Fibroblast of upper back skin (primary cell): Measurements from ENCODE around the gene CAPN14.

Experiments
- DNase-seq: peaks from one replicate; pipeline ENCODE4 v3.0.0-alpha.2; 2013

Gene CAPN14

DNA sequence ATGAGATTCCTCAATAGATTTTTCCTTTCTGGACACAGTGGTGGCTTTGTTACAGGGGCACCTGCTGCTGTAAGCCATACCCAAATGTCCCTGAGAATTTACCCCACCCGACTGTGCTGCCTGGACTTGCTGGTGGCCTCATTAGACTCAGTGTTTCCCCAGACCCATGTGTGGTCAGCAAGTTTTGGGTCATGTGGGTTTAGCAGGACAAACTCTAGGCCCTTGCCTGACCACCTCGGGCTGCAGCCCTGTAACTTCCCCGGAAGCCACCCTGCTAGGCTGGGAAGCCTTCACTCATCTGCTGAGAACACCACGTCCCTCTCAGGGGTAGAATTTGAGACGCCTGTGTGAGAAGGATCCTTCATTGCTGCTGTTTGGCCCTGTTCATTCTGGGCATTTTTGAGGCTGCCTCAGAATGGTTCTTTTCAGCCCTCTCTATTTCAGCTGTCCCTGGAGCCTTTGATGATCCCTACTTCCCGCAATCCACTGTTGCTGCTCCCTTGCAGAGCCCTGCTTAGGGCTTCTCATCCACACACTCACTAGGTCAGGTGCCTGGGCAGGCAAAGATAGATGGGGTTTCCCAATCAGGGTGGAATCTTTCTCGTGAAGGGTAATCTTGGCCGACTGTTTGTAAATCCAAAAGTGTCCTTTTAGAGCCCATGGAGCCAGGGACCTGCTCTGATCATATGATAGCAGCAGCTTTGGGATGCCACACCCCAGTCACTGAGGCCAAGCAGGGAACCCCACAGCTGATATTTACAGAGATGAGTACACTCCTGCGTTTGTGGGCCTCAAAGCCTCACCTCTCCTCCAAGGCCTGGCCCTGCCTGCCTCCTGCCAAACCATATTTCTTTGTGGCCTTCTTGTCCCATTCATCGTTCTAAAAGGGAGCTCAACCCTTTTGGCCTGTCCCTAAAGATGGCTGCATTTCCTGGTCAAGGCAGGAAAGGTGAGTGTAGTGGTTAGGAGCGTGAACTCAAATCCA, 23.4 kb upstream of the CAPN14 start:
- no peak for DNase-seq

DNA sequence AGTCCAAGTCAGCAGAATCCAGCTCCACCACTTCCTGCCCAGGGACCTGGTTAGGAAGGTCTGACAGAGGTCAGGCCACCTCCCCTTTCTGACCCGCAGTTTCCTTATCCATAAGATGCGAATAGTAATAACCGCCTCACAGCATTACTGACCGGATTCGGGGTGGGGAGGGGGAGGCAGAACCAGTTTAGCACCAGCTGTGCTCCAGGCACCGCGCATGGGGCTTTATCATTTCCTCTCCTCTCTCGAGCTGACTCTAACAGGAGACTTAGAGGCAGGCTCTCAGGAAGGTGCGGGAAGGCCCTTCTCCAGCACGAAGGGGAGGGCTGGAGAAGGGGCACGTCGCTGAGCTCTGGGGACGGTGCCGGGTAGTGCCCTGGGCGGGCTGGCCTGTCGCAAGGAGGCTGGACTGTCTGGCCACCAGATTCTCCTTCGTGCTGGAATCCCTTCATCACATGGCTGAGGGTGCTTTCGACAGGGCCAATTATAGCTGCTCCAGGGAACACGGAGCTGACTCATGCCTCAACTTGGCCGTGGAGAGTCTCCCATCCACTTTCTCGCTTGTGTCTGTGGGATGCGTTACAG, 22.4 kb upstream of the CAPN14 start:
- DNase-seq: peak; percentile 49

DNA sequence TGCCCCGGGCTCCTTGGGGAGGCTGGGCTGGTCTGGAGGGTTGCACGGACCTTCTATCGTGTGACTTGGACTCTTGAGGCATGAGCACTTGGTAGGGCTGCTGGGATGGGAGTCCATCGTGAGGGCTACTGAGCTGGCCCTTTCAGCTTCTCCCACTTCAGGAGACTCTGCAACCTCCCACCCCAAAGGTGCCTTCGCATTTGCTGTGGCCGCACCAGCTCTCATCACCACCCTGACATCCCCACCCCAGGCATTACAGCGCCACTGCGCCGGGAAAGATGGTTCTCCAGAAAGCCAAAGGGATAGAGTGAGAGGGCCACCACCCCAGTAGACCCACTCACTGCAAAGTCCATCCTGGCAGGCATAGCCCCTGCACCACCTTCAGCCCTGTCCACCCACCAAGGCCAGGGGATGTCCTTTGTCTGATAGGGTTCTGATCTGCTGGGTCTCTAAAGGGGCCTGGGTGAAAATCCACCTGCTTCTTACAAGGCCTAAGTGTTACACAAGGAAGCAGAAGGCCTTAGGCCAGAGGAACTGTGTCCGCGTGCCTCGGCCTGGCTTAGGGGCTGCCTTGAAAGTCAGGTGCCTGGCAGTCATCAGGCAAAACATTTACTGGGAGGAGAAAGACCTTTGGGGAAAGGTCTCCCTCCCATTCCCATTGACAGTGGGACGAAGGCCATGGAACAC, 21.7 kb upstream of the CAPN14 start:
- no peak for DNase-seq

DNA sequence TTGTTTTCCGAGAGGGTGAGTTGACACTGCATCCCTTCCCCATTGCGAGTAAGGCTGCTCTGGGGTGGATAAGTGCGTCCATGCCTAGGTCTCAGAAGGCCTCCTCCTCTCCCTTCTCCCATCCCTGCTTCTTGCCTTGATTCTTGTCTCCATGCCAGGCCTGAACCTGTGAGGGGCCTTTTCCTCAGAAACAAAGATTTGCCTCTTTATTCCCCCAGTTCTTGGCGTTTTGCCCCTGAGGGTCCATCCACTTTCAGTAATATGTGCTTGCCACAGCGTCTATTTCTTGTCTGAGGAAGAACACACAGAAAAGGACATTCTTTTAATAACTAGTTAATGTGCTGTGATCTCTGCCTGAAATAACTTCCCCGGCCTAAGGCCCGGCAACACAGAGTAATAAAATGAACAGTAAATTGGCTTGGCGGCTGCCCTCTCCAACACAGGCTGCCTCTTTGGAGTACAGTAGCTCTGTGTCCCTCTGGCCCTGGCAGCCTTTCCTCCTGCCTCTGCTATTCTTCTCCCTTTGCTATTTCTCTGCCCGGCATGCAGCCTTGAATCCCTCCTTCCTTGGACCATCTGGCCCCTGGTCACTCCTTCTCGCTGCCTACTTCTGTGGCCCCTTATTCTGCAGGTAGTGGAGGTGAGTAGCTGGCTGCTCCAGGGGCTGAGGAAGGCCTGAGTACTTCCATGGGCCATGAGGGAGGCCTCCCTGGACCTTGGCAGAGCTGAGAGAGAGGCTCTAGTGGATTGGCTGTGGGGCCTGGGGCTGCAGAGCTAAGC, 21.0 kb upstream of the CAPN14 start:
- no peak for DNase-seq

DNA sequence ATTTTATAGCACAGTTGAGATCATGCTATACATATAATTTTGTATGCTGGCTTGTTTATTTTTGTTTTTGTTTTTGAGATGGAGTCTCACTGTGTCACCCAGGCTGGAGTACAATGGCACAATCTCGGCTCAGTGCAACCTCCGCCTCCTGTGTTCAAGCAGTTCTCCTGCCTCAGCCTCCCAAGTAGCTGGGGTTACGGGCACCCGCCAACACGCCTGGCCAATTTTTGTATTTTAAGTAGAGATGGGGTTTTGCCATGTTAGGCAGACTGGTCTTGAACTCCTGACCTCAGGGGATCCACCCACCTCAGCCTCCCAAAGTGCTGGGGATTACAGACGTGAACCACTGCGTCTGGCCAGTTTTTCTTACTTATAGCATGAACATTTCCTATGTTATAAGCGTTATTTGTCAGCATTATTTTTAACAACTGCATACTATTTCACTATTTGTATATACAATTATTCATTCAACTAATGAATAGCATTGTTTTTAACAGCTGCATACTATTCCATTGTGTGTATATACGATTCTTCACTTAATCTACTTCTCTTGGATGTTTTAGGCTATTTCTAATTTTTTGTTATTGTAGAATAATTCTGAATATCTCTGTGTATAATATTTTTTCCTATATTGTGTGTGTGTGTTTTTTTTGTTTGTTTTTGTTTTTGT, 20.2 kb upstream of the CAPN14 start:
- no peak for DNase-seq

DNA sequence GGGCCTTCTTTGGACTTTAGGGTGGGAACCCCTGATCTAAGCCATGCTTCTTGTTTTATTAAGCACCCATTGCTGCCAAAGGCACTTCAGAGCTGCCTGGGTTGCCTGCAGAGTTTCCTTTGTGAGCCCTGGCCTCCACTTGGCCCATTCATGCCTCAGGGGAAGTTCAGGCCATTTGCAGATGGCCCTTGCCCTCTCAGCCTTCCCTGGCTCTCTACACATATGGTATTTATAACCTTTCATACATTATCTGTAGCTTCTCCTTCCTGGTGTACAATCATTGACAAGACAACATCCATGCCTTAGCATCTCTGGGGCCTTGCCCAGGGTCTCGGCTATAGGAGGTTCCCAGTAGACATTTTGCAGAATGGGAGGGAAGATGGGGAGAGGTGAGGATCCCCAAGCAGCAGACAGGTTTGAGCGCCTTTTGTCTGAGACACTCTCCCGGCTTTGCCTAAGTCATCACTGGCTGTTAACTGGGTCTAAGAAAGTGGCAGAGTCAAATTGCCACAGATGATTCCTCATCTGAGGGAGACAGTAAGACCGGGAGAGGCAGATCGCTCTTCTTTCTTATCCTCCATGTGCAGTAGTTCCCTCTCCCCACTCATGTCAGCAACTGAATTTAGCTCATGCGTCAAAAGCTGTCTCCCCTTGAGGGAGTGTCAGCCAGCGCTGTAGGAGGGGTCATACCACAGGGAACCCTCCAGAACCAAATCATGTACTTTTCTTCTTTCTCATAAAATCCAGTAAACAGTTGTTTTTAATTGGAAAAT, 19.3 kb upstream of the CAPN14 start:
- DNase-seq: no peak

DNA sequence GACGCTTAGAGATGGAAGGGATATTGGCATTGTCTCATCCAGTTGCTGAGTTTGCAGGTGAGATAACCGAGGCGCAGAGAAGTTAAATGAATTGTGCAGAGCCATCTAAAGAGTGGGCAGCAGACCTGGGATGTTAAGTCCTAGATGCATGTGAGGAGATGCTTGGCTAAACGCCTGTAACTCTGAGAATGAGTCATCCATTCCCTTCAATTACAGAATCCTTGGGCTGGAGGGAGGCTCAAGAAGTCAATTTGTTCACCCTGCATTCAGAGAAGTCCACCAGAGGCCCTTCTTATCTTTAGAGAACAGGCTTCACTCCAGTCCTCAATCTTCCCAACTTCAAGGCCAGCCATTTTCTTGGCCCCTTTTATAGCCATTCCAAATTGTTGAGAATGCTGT, 18.2 kb upstream of the CAPN14 start:
- peak; percentile 89 for DNase-seq

DNA sequence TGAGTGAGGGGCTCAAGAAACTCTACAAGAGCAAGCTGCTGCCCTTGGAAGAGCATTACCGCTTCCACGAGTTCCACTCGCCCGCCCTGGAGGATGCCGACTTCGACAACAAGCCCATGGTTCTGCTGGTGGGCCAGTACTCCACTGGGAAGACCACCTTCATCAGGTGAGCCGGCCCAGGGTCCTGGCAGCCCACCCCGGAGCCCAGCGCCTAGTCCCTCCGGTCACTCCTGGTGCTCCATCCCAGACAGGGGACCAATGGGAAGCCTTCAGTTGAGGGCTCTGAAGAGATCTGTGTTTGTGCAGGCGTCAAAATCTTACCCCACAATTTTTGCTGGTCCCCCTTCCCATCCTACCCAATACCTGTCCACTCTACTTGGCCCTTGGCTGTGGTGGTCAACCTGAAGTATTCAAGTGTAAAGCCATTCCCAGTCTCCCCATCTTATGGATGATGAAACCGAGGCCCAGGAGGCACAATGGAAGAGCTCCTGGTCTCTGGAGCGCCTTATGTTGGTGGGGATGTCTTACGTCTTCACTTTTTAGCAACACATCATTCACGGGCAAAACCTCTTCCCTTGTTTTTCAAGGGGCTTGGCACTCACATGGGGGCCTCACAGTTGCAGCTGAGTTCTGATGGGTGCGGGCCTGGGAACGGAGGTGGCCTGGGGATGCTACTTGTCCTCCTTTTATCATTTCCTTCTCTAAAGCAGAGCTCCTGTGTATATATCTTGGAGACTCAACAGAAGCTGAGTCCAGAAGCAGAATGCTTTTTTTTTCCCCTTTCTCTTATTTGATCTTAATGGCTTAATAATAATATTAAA, 17.6 kb upstream of the CAPN14 start:
- no peak for DNase-seq

DNA sequence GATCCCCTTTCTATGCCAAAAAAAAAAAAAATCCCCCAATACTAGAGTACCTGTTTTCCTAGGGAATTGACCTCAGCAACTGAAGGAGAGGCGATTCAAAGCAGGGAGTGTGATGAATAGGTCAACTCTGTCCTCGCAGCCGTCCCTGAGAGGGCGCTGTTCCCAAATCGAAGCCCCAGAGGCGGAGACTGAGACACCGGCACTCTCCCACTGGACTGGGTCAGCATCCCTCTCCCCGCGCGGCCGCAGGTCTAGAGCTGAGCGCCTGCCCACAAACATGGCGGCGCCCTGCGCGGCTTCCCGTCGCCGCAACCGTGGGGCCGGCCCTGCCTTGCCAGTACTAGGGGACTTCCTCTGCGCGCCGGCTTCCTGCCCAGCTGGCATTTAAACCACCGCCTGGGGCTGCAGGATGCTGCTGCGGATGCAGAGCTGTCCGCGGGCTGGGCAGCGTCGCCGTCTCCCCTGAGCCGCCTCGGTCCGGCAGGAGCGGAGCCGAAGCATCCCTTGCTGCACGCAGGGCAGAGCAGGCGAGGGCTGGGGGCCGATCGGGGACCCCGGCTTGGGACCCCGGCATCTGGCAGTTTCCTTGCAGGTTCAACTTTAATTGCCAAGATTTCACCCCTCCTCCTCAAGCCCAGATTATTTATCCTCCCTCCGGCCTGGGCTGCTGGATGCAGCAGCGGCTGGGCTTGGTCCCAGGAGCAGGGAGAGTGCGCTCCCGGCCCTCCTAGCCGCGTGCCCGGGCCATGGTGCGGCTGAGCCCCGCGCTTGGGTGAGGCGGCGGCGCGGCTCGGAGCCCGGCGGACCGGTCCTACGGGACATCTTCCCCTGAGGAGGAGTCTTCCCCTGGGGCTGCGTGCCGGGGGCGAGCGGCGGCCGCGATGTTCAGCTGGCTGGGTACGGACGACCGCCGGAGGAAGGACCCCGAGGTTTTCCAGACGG, 16.7 kb upstream of the CAPN14 start, which contains the start of gene EHD3:
Gene EHD3, plus strand, starts transcription at position 412 of the 942 bp plus-strand sequence. Its CDS starts 470 bp downstream, at position 882.
- DNase-seq: peak; percentile 90

DNA sequence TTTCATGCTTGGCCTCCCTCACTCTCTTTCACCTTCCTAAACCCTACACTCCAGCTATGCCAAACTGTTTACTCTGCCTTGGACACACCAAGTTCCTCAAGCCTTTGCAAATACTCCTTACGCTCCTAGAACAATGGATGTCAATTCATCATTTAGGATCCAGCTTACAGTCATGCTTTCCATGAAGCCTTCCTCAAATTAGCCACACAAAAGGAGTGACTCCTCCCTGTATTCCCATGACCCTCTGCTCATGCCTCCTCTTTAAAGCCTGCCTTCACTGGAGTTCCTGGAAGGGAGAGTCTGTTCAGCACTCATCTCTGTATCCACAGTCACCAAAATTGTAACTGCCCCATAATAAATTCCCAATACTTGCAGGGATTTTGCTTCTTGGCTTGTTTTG, 15.9 kb upstream of the CAPN14 start:
- no peak for DNase-seq

DNA sequence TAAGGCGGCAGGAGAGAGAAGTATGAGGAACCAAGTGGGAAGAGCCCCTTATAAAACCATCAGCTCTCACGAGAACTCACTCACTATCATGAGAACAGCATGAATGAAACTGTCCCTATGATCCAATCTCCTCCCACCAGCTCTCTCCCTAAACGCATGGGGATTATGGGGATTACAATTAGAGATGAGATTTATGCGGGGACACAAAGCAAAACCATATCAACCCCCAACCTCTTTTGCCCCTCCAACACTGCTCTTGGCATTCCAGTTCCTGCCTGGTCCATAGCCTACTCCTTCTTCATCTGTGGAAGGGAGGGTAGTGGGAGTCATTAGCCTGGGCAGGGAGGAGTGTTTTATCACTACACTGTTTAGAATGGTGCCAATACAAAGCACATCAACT, 15.3 kb upstream of the CAPN14 start:
- no peak for DNase-seq

DNA sequence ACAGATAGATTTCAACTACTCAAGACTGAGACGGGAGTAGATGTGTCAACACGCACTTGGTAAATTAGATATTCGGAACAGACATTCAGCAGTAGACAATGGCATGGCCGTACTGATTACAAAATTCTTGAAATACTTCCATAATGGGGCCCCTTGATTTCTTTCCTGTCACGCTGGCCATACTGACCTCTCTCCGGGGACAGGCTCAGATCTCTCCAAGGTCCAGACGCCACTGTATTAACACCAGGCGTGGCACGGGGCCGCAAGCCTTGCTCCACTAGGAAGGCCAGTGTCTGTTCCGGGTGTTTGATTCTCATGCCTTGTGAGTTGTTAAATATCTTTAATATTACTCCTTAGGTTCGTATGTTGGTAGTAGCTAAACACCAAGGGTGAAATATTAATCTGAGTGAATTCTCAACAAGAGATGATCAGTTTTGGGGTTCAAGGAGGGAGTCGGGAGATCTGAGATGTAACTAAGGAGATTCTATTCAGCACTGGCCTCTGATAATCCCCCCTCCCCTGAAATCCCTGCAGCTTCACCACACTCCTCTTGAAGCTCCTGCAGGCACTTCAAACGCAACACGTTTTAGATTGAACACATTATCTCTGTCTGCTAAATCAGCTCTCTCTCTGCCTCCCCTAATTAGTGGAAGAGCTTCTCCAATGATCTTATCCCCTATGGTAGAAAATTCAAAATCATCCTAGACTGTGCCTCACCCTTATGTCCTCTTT, 14.4 kb upstream of the CAPN14 start:
- no peak for DNase-seq

DNA sequence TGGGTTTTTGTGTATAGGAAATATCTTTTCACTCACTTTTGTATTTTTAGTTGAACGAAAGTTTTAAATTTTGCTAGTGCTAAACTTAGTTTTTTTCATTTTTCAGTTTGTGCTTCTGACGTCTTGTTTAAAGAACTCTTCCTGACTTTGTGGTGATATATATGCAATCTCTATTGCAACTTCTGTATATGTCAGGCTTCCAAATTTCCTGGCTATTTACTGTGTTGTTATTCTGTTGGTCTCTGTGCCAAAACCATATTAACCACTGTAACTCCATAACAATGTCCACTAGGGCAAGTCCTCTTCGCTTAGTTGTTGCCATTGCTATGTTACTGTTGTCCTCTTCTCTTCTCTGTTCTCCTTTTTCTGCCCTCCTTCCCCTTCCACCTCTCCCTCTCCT, 13.4 kb upstream of the CAPN14 start:
- no peak for DNase-seq

DNA sequence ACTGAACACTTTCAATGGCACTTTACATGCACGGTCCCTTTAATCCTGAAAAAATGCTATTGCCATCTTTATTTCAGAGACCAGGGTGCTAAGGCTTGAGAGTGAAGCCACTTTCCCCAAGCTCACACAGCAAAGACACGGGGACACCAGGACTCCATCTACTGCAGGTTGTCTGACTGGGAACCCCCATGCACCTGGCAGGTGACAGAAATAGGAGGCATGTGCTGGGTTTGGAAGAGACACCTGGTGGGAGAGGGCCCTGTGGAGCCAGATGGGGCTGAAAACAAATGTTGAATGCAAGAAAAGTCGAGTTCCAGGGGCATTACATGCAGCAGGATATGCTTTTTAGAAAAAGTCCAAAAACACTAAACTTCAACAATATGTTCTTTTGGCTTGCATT, 11.4 kb upstream of the CAPN14 start:
- DNase-seq: no peak

DNA sequence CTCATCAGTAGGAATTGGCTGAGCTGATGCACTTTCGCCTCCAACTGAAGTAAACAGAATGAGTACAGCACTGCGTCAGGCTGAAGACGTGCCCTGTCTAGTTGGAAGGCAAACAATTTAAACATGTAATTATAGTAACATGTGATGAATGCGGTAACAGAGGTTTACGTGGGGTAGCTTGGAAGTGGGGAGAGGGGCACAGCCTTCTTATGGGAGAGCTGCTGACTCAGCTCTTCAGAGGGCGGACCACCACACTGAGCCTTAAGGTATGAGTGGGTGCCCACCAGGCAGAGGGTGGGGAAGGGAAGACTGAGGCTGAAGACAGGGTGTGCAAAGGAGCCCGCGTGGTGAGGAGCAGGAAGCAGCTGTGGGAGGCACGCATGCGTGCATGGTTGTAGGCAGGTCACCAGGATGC, 10.4 kb upstream of the CAPN14 start:
- DNase-seq: no peak

DNA sequence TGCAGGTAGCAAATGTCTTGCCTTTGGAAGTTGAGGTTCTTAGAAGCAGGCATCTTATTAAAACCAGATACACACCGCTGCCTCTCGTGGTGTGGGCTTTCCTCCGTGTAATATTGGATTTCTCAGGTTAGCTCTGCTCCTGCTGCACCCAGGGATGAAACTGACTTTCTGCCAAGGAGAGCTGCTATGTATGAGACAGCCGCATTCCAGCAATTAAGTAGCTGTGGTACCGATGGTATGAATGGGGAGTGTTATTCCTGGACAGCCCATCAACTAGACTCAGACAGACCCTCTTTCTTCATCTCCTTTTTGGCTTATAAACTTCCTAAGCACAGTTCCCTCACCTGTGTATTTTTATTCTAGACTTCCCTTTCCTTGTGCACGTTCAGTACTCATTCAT, 9.8 kb upstream of the CAPN14 start:
- DNase-seq: peak; percentile 15

DNA sequence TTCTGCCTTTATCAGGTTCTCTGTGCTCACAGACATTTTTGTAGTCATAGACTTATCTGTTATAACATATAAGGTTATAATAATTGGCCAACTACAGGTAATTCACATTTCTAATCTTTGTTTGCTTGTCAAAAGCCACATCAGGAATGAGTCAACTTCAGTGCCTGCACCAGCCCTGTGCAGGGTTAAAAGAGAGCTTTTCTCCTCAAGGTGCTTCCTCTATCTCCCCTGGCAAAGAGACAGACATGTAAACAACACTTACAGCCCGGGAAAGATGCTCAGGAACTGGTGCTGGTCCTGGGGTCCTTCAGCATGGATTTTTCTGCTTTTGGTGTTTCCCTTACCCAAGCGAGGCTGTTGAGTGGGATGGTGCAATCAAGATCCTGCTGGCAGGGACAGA, 9.0 kb upstream of the CAPN14 start:
- DNase-seq: no peak

DNA sequence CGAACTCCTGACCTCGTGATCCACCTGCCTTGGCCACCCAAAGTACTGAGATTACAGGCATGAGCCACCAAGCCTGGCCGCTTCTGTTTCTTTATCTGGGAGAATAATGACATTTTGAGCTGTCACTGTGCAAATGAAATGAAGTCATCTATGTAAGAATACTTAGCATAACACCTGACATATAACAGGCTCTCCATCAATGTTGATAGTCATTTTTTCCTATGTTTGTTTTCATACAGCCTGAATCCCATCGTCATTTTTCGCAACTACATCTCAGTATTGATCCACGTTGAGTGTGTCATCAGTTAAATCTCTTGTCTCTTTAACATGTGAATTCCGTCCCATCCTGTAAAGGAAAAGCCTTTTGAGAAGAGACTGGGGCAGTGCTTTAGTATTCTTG, 6.4 kb upstream of the CAPN14 start:
- DNase-seq: no peak

DNA sequence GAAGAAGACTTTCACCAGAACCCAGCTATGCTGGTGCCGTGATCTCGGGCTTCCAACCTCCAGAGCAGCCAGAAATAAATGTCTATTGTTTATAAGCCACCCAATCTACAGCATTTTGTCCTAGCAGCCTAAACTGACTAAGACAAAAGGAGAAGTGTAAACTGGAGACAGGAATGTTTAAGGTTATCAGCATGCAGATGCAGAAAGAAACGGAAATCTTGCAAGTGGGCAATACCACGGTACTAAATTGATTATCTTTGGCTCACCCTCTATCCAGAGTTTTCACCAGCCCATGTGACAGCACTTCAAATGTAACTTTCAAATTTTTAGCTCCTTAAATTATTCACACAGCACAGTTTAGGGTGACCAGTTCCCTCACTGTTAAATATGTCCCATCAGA, 5.7 kb upstream of the CAPN14 start:
- no peak for DNase-seq
